ENCODE measurements around the gene CARD14.

GRCh38 chr17:80209765-80210164, 39.9 kb downstream of the CARD14 start:
- TF ChIP-seq CTCF (IDR thresholded peaks at IDR 0.05) (no peak), POLR2A (IDR thresholded peaks at IDR 0.05) (no peak), EP300 (IDR thresholded peaks at IDR 0.05) (no peak)
